IMR-90 (cell line): Measurements from ENCODE around the gene UNC119. TPM values are rescaled to one million over a fixed set of nuclear protein-coding genes. Genes with fewer than 3 reads are reported as not detected.

ENCODE experiments used
- ATAC-seq: fragments of 200-7000 bp; cut with Tn5 transposase; 2 replicates; pipeline ENCODE4 v1.9.1; 2020; ENCODE audit warnings: low read depth, mild to moderate bottlenecking, moderate library complexity
- BruUV-seq: library from RNA; stranded (reverse); fragments of 400-500 nt; replicated peaks from 2 replicates; lab custom pipeline; 2021; lab: Mats Ljungman, UMichigan
- CTCF ChIA-PET: fragments of 300-600 bp; formaldehyde crosslinking; extraction: SDS; loops from one replicate; lab custom pipeline; 2021; ENCODE audit warnings: antibody characterized with exemption; lab: Yijun Ruan, JAX
- POLR2A ChIA-PET: fragments of 300-600 bp; sonication (Branson Sonifier 250); formaldehyde crosslinking; loops from one replicate; lab custom pipeline; 2022; ENCODE audit warnings: antibody characterized with exemption; ENCODE audit not compliant: unreplicated experiment; lab: Charles Lee
- DNase-seq: peaks from one replicate; pipeline ENCODE4 v3.0.0; 2013
- H2AFZ ChIP-seq: replicated peaks from 2 replicates; pipeline ENCODE3; 2013; ENCODE audit warnings: low read length, mild to moderate bottlenecking; ENCODE audit not compliant: poor library complexity
- H2AK5ac ChIP-seq: 2 replicates; pipeline ENCODE4 v1.6.1; 2013; ENCODE audit warnings: low read depth, low read length, inconsistent platforms
- H2AK9ac ChIP-seq: replicated peaks from 2 replicates; pipeline ENCODE3; 2013; ENCODE audit warnings: mild to moderate bottlenecking, low read depth, low read length, moderate library complexity; ENCODE audit not compliant: poor library complexity
- H2BK120ac ChIP-seq: 2 replicates; pipeline ENCODE4 v1.6.1; 2013; ENCODE audit warnings: low read depth, low read length, inconsistent platforms
- H2BK15ac ChIP-seq: 3 replicates; pipeline ENCODE4 v1.6.1; 2013; ENCODE audit warnings: low read depth, low read length, inconsistent platforms
- H2BK20ac ChIP-seq: 2 replicates; pipeline ENCODE4 v1.6.1; 2013; ENCODE audit warnings: low read depth, mild to moderate bottlenecking, inconsistent platforms, low read length, moderate library complexity
- H2BK5ac ChIP-seq: 2 replicates; pipeline ENCODE4 v1.6.1; 2013; ENCODE audit warnings: mild to moderate bottlenecking, low read depth, low read length, inconsistent platforms; ENCODE audit not compliant: poor library complexity, severe bottlenecking
- H3K14ac ChIP-seq: replicated peaks from 2 replicates; pipeline ENCODE4 v1.6.1; 2013; ENCODE audit warnings: low read depth, low read length, inconsistent platforms
- H3K18ac ChIP-seq: 2 replicates; pipeline ENCODE4 v1.6.1; 2013; ENCODE audit warnings: low read depth, low read length, control low read depth
- H3K23ac ChIP-seq: 2 replicates; pipeline ENCODE4 v1.6.1; 2013; ENCODE audit warnings: low read depth, low read length, inconsistent platforms
- H3K27ac ChIP-seq: 2 replicates; pipeline ENCODE4 v1.5.1; 2013; ENCODE audit warnings: mild to moderate bottlenecking, control low read depth, low read length; ENCODE audit not compliant: insufficient read depth
- H3K27me3 ChIP-seq: 2 replicates; pipeline ENCODE4 v1.6.1; 2013; ENCODE audit warnings: low read length; ENCODE audit not compliant: control insufficient read depth, insufficient read depth
- H3K36me3 ChIP-seq: 2 replicates; pipeline ENCODE4 v1.6.1; 2013; ENCODE audit warnings: low read length, mixed read lengths; ENCODE audit not compliant: control insufficient read depth, insufficient read depth
- H3K4ac ChIP-seq: 2 replicates; pipeline ENCODE4 v1.6.1; 2013; ENCODE audit warnings: low read depth, low read length, inconsistent platforms
- H3K4me1 ChIP-seq: 2 replicates; pipeline ENCODE4 v1.6.1; 2013; ENCODE audit warnings: low read length, mixed read lengths; ENCODE audit not compliant: control insufficient read depth, insufficient read depth
- H3K4me2 ChIP-seq: 2 replicates; pipeline ENCODE4 v1.6.1; 2013; ENCODE audit warnings: low read depth, mild to moderate bottlenecking, control low read depth, low read length, moderate library complexity
- H3K4me3 ChIP-seq: 2 replicates; pipeline ENCODE4 v1.5.1; 2013; ENCODE audit warnings: low read depth, mild to moderate bottlenecking, control low read depth, low read length, moderate library complexity; ENCODE audit not compliant: insufficient read depth
- H3K56ac ChIP-seq: 2 replicates; pipeline ENCODE4 v1.6.1; 2013; ENCODE audit warnings: low read length, inconsistent platforms; ENCODE audit not compliant: insufficient read depth; ENCODE audit errors: extremely low read depth
- H3K79me1 ChIP-seq, 2 experiments: 2 replicates each; pipeline ENCODE4 v1.6.1; 2013; ENCODE audit warnings: low read length in 2 of 2, inconsistent platforms in 1 of 2, low read depth in 1 of 2
- H3K9ac ChIP-seq: 2 replicates; pipeline ENCODE4 v1.6.1; 2013; ENCODE audit warnings: low read depth, low read length, control low read depth
- H3K9me1 ChIP-seq: 2 replicates; pipeline ENCODE4 v1.6.1; 2013; ENCODE audit warnings: low read length, inconsistent platforms; ENCODE audit not compliant: insufficient read depth
- H3K9me3 ChIP-seq: 2 replicates; pipeline ENCODE4 v1.6.1; 2013; ENCODE audit warnings: low read length; ENCODE audit not compliant: control insufficient read depth, insufficient read depth
- H4K20me1 ChIP-seq: 2 replicates; pipeline ENCODE4 v1.6.1; 2013; ENCODE audit warnings: low read length, inconsistent platforms; ENCODE audit not compliant: insufficient read depth
- H4K5ac ChIP-seq: 2 replicates; pipeline ENCODE4 v1.6.1; 2013; ENCODE audit warnings: mild to moderate bottlenecking, low read depth, low read length, control low read depth
- H4K8ac ChIP-seq, 2 experiments: 2 replicates each; pipeline ENCODE4 v1.6.1; 2013; ENCODE audit warnings: low read depth in 2 of 2, low read length in 2 of 2, control low read depth in 1 of 2, inconsistent platforms in 1 of 2
- H4K91ac ChIP-seq: 2 replicates; pipeline ENCODE4 v1.6.1; 2013; ENCODE audit warnings: low read depth, low read length, inconsistent platforms; ENCODE audit not compliant: insufficient read depth
- BHLHE40 ChIP-seq: fragments of 150-350 bp; IDR thresholded peaks from 2 replicates; pipeline ENCODE4 v1.6.1; 2016; ENCODE audit warnings: mild to moderate bottlenecking, low read depth, low read length
- FOS ChIP-seq: fragments of 150-350 bp; IDR thresholded peaks from 2 replicates; pipeline ENCODE4 v1.6.1; 2016; ENCODE audit warnings: low read depth, low read length
- MAFK ChIP-seq: IDR thresholded peaks from 2 replicates; pipeline ENCODE4 v1.6.1; 2012; ENCODE audit warnings: low read depth, low read length, improper control_type of control experiment
- NFE2L2 ChIP-seq: fragments of 150-350 bp; IDR thresholded peaks from 2 replicates; pipeline ENCODE4 v1.6.1; 2016; ENCODE audit warnings: low read depth, mild to moderate bottlenecking, low read length
- RCOR1 ChIP-seq: IDR thresholded peaks from 2 replicates; pipeline ENCODE4 v1.6.1; 2012; ENCODE audit warnings: mild to moderate bottlenecking, low read length, improper control_type of control experiment; ENCODE audit not compliant: insufficient replicate concordance
- RFX5 ChIP-seq: IDR thresholded peaks from 2 replicates; pipeline ENCODE4 v1.8.0; 2012; ENCODE audit warnings: low read depth, mild to moderate bottlenecking, low read length, moderate library complexity
- SMC3 ChIP-seq: fragments of 150-350 bp; IDR thresholded peaks from 2 replicates; pipeline ENCODE4 v1.6.1; 2016; ENCODE audit warnings: low read depth, mild to moderate bottlenecking, antibody characterized with exemption, low read length, moderate library complexity
- WGBS, 2 experiments: methylation state at CpG; one replicate each; pipeline versions ENCODE4 v1.1.5 to v1.1.7; 2013; ENCODE audit warnings: missing lambda C conversion rate in 2 of 2; ENCODE audit not compliant: insufficient read length in 1 of 2; ENCODE audit errors: extremely low coverage in 2 of 2; 5-methylcytosine and 5-hydroxymethylcytosine counted together
- dilution Hi-C: fragments of 300-500 bp; cut with HindIII; formaldehyde crosslinking; loops from one replicate; pipeline ENCODE4 v1.14.3; 2018; ENCODE audit warnings: low sequenced_read_pairs; ENCODE audit not compliant: unreplicated experiment
- in situ Hi-C: fragments of 300-500 bp; cut with MboI; formaldehyde crosslinking; loops from 3 replicates; pipeline ENCODE4 v1.14.3; 2019; ENCODE audit warnings: low sequenced_read_pairs, inconsistent platforms, mixed read lengths
- intact Hi-C: fragments of 100-400 bp; cut with micrococcal nuclease; formaldehyde crosslinking; loops from 2 replicates; pipeline ENCODE4 v1.10.0; 2022
- polyA plus RNA-seq, 3 experiments: library from polyadenylated mRNA; depleted of rRNA; stranded (reverse); fragments of >200 nt; gene quantifications; 2 replicates each; pipeline ENCODE4 v1.2.3, GENCODE V29; 2012; ENCODE audit warnings: low replicate concordance in 1 of 3
- total RNA-seq: library from RNA; depleted of rRNA; stranded (reverse); fragments of >200 nt; gene quantifications from 2 replicates; pipeline ENCODE4 v1.2.3, GENCODE V29; 2012

The UNC119 gene
- total and polyA plus RNA-seq, 2 of the 4 experiments (the other 2 are of a cell fraction) = 22.4 to 57.4 TPM

- ATAC-seq (no peak), DNase-seq (no peak)
- Histone ChIP-seq H3K9me3 (no peaks in the 10 kb centered on the region), H3K4me2 (no peak overlapping the region), H3K4me1 (no peaks in the 10 kb centered on the region), H3K9ac (no peak overlapping the region), H4K20me1 (no peaks in the 10 kb centered on the region), H4K5ac (no peak overlapping the region), H3K56ac (no peak overlapping the region), H3K79me1 (no peaks in the 10 kb centered on the region), H4K91ac (no peak overlapping the region), H3K27ac (no peak overlapping the region), H2AFZ (no peak overlapping the region), H3K18ac (no peak overlapping the region), H2BK20ac (no peak overlapping the region), H3K9me1 (no peaks in the 10 kb centered on the region), H2BK15ac (no peak overlapping the region), H3K14ac (no peak overlapping the region), H3K27me3 (peaks cover 23% of the 10 kb centered on the region), H4K8ac (no peak overlapping the region), H2BK120ac (no peak overlapping the region), H2BK5ac (no peak overlapping the region), H2AK5ac (no peak overlapping the region), H3K23ac (no peak overlapping the region), H3K36me3 (no peaks in the 10 kb centered on the region), H3K4ac (no peak overlapping the region), H3K4me3 (no peak overlapping the region), H2AK9ac (no peak overlapping the region)
- intact Hi-C loops (loop anchor here (1.0 to 10.0 kb wide), 2 partner anchors 46 to 135 kb away; partner anchors contain the start of gene SLC46A1), dilution Hi-C loops (no loop called here), in situ Hi-C loops (no loop called here)
- POLR2A ChIA-PET = no interaction called here
- TF ChIP-seq RFX5 (no peak), NFE2L2 (no peak), SMC3 (no peak), RCOR1 (no peak), MAFK (no peak), BHLHE40 (no peak), FOS (no peak)
- CTCF ChIA-PET = no interaction called here
- no TSS peak for BruUV-seq
- 33% methylated on average over 1 of the region's 4 CpGs; no CpG with 5 or more reads in 1 of the 2 experiments for WGBS, 2 experiments
Measured at GRCh38 chr17:28540231-28540630, 12.2 kb downstream of the UNC119 start.
